CD4-positive, alpha-beta T cell treated with Interleukin-21 for 1 hour (primary cell): Measurements from ENCODE around the gene CEP131.
"Not testable (repeated sequence)": the region's sequence is repeated elsewhere in the genome, so short reads cannot be mapped to it uniquely, and the experiment has no call there.

ENCODE experiments used
- DNase-seq: peaks from one replicate; pipeline ENCODE4 v3.0.0-alpha.2; 2020

The CEP131 gene

GRCh38 chr17:81238490-81238814 is 15.7 kb upstream of the CEP131 start:
- DNase-seq: no peak

GRCh38 chr17:81237591-81238489 is 15.1 kb upstream of the CEP131 start:
- DNase-seq: no peak

GRCh38 chr17:81236784-81237183 is 14.0 kb upstream of the CEP131 start:
- no peak for DNase-seq

- no peak for DNase-seq
Measured at GRCh38 chr17:81235822-81236740, 13.3 kb upstream of the CEP131 start.

- no peak for DNase-seq
Measured at GRCh38 chr17:81234940-81235821, 12.4 kb upstream of the CEP131 start.

- DNase-seq: no peak
Measured at GRCh38 chr17:81234506-81234855, 11.7 kb upstream of the CEP131 start.

GRCh38 chr17:81233811-81234505 is 11.2 kb upstream of the CEP131 start:
- no peak for DNase-seq

GRCh38 chr17:81233316-81233715 is 10.6 kb upstream of the CEP131 start:
- no peak for DNase-seq

- DNase-seq: no peak
Measured at GRCh38 chr17:81232616-81233241, 10.0 kb upstream of the CEP131 start.

GRCh38 chr17:81231766-81232581 is 9.2 kb upstream of the CEP131 start:
- no peak for DNase-seq

GRCh38 chr17:81231121-81231645 is 8.4 kb upstream of the CEP131 start:
- DNase-seq: no peak

- DNase-seq: no peak
Measured at GRCh38 chr17:81230043-81230820, 7.5 kb upstream of the CEP131 start.

GRCh38 chr17:81229666-81229920 is 6.8 kb upstream of the CEP131 start:
- no peak for DNase-seq

- DNase-seq: no peak
Measured at GRCh38 chr17:81228834-81229665, 6.3 kb upstream of the CEP131 start.

- no peak for DNase-seq
Measured at GRCh38 chr17:81228420-81228819, 5.7 kb upstream of the CEP131 start.

GRCh38 chr17:81227630-81228029 is 4.9 kb upstream of the CEP131 start:
- DNase-seq: not testable (repeated sequence)

- no peak for DNase-seq
Measured at GRCh38 chr17:81223762-81224130, 981 bp upstream of the CEP131 start.

GRCh38 chr17:81222620-81222905 is 202 bp downstream of the CEP131 start:
- no peak for DNase-seq

- no peak for DNase-seq
Measured at GRCh38 chr17:81221842-81222619, 734 bp downstream of the CEP131 start.
